ENCODE measurements around the gene UBA6. TPM values are rescaled to one million over a fixed set of nuclear protein-coding genes. Genes with fewer than 3 reads are reported as not detected.

UBA6 gene
- total and polyA plus RNA-seq, 9 of the 15 experiments (the other 6 are each of a cell fraction or from before 2014, with no cell fraction given), result 22.9 to 139 (median 94.6) TPM

- TF ChIP-seq CUX1 (CRISPR knock-in tag; IDR thresholded peaks at IDR 0.05) (no peak), SMAD2 (IDR thresholded peaks at IDR 0.05; ENCODE audit: low read depth, low read length) (no peak), ZNF76 (CRISPR knock-in tag; IDR thresholded peaks at IDR 0.05; ENCODE audit: borderline replicate concordance) (no peak), ZNF79 (CRISPR knock-in tag; IDR thresholded peaks at IDR 0.05; ENCODE audit: low read depth) (no peak), ZNF780A (CRISPR knock-in tag; IDR thresholded peaks at IDR 0.05) (no peak), PCBP2 (IDR thresholded peaks at IDR 0.05; ENCODE audit: low read depth, low read length, poor library complexity, severe bottlenecking) (no peak), ZNF324 (CRISPR knock-in tag; IDR thresholded peaks at IDR 0.05) (no peak), HDAC3 (IDR thresholded peaks at IDR 0.05; ENCODE audit: borderline replicate concordance, partially characterized antibody) (no peak), L3MBTL2 (IDR thresholded peaks at IDR 0.05) (peak; percentile 40; the same call in 1 of the 2 replicates), RBBP5 (IDR thresholded peaks at IDR 0.05; ENCODE audit: borderline replicate concordance, insufficient read depth, low read length, poor library complexity, severe bottlenecking) (peak; percentile 59), SIN3B (IDR thresholded peaks at IDR 0.05; ENCODE audit: low read depth) (0 out of 2 replicates have a peak, but pooled peaks have one; percentile 20), THAP12 (CRISPR knock-in tag; IDR thresholded peaks at IDR 0.05) (peak; percentile 7; the same call in 1 of the 2 replicates)
Measured at GRCh38 chr4:67700738-67701516, at the start of gene UBA6 (continued).

All from K562 (cell line).